Fibroblast of lung (primary cell): Measurements from ENCODE around the gene PRKRA. TPM values are rescaled to one million over a fixed set of nuclear protein-coding genes. Genes with fewer than 3 reads are reported as not detected.

ENCODE experiments used
- DNase-seq, 2 donors: peaks; one replicate each; pipeline versions ENCODE4 v3.0.0 to v3.0.0-alpha.2; 2010; ENCODE audit warnings: low read depth in 2 of 2
- H2AFZ ChIP-seq: 2 replicates; pipeline ENCODE4 v1.5.1; 2012; ENCODE audit warnings: low read length, control low read depth, inconsistent platforms
- H3K27ac ChIP-seq: 2 replicates; pipeline ENCODE4 v1.5.1; 2011; ENCODE audit warnings: low read length, control low read depth; ENCODE audit not compliant: insufficient read depth
- H3K27me3 ChIP-seq: 2 replicates; pipeline ENCODE4 v1.5.1; 2011; ENCODE audit warnings: mild to moderate bottlenecking, low read length; ENCODE audit not compliant: control insufficient read depth, insufficient read depth
- H3K36me3 ChIP-seq: 2 replicates; pipeline ENCODE4 v1.5.1; 2011; ENCODE audit warnings: low read length; ENCODE audit not compliant: control insufficient read depth, insufficient read depth
- H3K4me1 ChIP-seq: 2 replicates; pipeline ENCODE4 v1.5.1; 2011; ENCODE audit warnings: low read length; ENCODE audit not compliant: control insufficient read depth, insufficient read depth; ENCODE audit errors: extremely low read depth
- H3K4me2 ChIP-seq: 2 replicates; pipeline ENCODE4 v1.5.1; 2011; ENCODE audit warnings: low read length, control low read depth; ENCODE audit not compliant: insufficient read depth; ENCODE audit errors: extremely low read depth
- H3K4me3 ChIP-seq, 4 experiments: fragments of 200-600 bp in 1 of 4; sonication (generic) in 1 of 4; replicated peaks in 1 of 4; 2 replicates each; pipeline ENCODE4 v1.5.1; 2011 to 2016; ENCODE audit warnings: low read length in 4 of 4, low read depth in 3 of 4, mild to moderate bottlenecking in 3 of 4, control low read depth in 2 of 4, inconsistent platforms in 1 of 4, mixed read lengths in 1 of 4; ENCODE audit not compliant: insufficient read depth in 1 of 4; ENCODE audit errors: control extremely low read depth in 1 of 4
- H3K79me2 ChIP-seq: 2 replicates; pipeline ENCODE4 v1.5.1; 2012; ENCODE audit warnings: mild to moderate bottlenecking, low read length, inconsistent platforms; ENCODE audit not compliant: control insufficient read depth, insufficient read depth
- H3K9ac ChIP-seq: 2 replicates; pipeline ENCODE4 v1.5.1; 2011; ENCODE audit warnings: mild to moderate bottlenecking, low read length, control low read depth; ENCODE audit not compliant: insufficient read depth
- H3K9me3 ChIP-seq: 2 replicates; pipeline ENCODE4 v1.5.1; 2012; ENCODE audit warnings: low read depth, low read length; ENCODE audit not compliant: control insufficient read depth, insufficient read depth
- H4K20me1 ChIP-seq: 2 replicates; pipeline ENCODE4 v1.5.1; 2011; ENCODE audit warnings: low read length; ENCODE audit not compliant: control insufficient read depth, insufficient read depth; ENCODE audit errors: extremely low read depth
- EZH2 ChIP-seq: IDR thresholded peaks from 2 replicates; pipeline ENCODE4 v1.5.1; 2012; ENCODE audit warnings: low read length, control low read depth, mild to moderate bottlenecking; ENCODE audit errors: missing control alignments
- polyA plus RNA-seq, 2 donors: library from polyadenylated mRNA; depleted of rRNA in 1 of 2; stranded (reverse) in 1 of 2; unstranded in 1 of 2; fragments of >200 nt; gene quantifications; 2 replicates each; pipeline ENCODE4 v1.2.1, GENCODE V29; 2011 to 2012; ENCODE audit warnings: missing spikeins in 1 of 2
- total RNA-seq: library from RNA; depleted of rRNA; stranded (reverse); fragments of >200 nt; gene quantifications from 2 replicates; pipeline ENCODE4 v1.2.1, GENCODE V29; 2014
- TF ChIP-seq, protein P1 (sequence below), 2 donors: IDR thresholded peaks in 1 of 2; conservative IDR thresholded peaks in 1 of 2; 1 replicate in 1 of 2; 2 replicates in 1 of 2; pipeline ENCODE4 v1.5.1; 2011 to 2012; ENCODE audit warnings: low read length in 2 of 2, control low read depth in 1 of 2, inconsistent platforms in 1 of 2, low read depth in 1 of 2, mild to moderate bottlenecking in 1 of 2

The PRKRA gene
- total and polyA plus RNA-seq, 2 donors (not counting 1 experiment from before 2014, with no cell fraction given) = 40.5 to 54.6 TPM

- Histone ChIP-seq H3K27ac (no peak overlapping the region), H3K79me2 (no peaks in the 10 kb centered on the region), H3K9ac (no peak overlapping the region), H3K4me2 (no peak overlapping the region), H3K27me3 (no peaks in the 10 kb centered on the region), H4K20me1 (no peaks in the 10 kb centered on the region), H3K36me3 (peaks cover 3% of the 10 kb centered on the region), H3K9me3 (no peaks in the 10 kb centered on the region), H2AFZ (no peak overlapping the region), H3K4me3 (no peak overlapping the region), H3K4me1 (no peaks in the 10 kb centered on the region)
- DNase-seq = no peak
- TF ChIP-seq, protein P1, sequence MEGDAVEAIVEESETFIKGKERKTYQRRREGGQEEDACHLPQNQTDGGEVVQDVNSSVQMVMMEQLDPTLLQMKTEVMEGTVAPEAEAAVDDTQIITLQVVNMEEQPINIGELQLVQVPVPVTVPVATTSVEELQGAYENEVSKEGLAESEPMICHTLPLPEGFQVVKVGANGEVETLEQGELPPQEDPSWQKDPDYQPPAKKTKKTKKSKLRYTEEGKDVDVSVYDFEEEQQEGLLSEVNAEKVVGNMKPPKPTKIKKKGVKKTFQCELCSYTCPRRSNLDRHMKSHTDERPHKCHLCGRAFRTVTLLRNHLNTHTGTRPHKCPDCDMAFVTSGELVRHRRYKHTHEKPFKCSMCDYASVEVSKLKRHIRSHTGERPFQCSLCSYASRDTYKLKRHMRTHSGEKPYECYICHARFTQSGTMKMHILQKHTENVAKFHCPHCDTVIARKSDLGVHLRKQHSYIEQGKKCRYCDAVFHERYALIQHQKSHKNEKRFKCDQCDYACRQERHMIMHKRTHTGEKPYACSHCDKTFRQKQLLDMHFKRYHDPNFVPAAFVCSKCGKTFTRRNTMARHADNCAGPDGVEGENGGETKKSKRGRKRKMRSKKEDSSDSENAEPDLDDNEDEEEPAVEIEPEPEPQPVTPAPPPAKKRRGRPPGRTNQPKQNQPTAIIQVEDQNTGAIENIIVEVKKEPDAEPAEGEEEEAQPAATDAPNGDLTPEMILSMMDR (conservative IDR thresholded peaks at IDR 0.05 in 1 of 2, IDR thresholded peaks at IDR 0.05 in 1 of 2; ENCODE audit: low read depth in 1 of 2, low read length in 2 of 2) = no peak
- TF ChIP-seq EZH2 = no peak
Observed at GRCh38 chr2:178436662-178437061, 14.3 kb downstream of the PRKRA start.

DNA sequence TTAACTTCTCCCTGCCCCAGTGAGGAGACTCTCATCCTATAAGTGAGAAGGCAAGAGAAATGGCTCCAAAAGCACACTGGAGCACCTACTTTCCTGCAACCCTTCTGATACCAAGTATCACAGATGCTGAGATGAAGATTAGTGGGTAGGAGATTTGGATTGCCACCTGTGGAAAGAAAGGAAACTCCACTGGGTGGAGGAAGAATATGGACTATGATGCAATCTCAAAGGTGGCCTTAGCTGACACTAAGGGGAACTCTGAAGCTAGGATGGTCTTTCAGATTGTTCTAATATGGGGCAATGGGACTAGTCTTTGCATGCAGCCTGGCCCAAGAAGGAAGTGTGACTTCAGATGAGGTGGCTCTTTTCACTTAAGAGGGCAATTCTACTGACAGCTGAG, 21.6 kb downstream of the PRKRA start:
- Histone ChIP-seq H3K27me3 (no peaks in the 10 kb centered on the region), H3K9ac (no peak overlapping the region), H3K4me1 (no peaks in the 10 kb centered on the region), H3K4me3 (no peak overlapping the region), H4K20me1 (no peaks in the 10 kb centered on the region), H3K36me3 (no peaks in the 10 kb centered on the region), H3K9me3 (no peaks in the 10 kb centered on the region), H3K79me2 (no peaks in the 10 kb centered on the region), H3K27ac (no peak overlapping the region), H2AFZ (no peak overlapping the region), H3K4me2 (no peak overlapping the region)
- no peak for DNase-seq
- TF ChIP-seq, protein P1 (conservative IDR thresholded peaks at IDR 0.05 in 1 of 2, IDR thresholded peaks at IDR 0.05 in 1 of 2; ENCODE audit: low read depth in 1 of 2, low read length in 2 of 2) = no peak
- no peak for TF ChIP-seq EZH2

- H2AFZ ChIP-seq = no peak overlapping the region
- H4K20me1 ChIP-seq = no peaks in the 10 kb centered on the region
- no peaks in the 10 kb centered on the region for H3K27me3 ChIP-seq
- no peaks in the 10 kb centered on the region for H3K36me3 ChIP-seq
- no peak overlapping the region for H3K27ac ChIP-seq
- no peaks in the 10 kb centered on the region for H3K79me2 ChIP-seq
- no peaks in the 10 kb centered on the region for H3K9me3 ChIP-seq
- TF ChIP-seq, protein P1 (conservative IDR thresholded peaks at IDR 0.05 in 1 of 2, IDR thresholded peaks at IDR 0.05 in 1 of 2; ENCODE audit: low read depth in 1 of 2, low read length in 2 of 2) = no peak
- no peak for TF ChIP-seq EZH2
- no peak for DNase-seq
- no peak overlapping the region for H3K4me2 ChIP-seq
- H3K9ac ChIP-seq = no peak overlapping the region
- H3K4me3 ChIP-seq = no peak overlapping the region
- H3K4me1 ChIP-seq = no peaks in the 10 kb centered on the region
Observed at GRCh38 chr2:178428396-178428806, 22.6 kb downstream of the PRKRA start.
